SJCRH30 (cell line): ENCODE results near the gene ANKRD65. TPM values are rescaled to one million over a fixed set of nuclear protein-coding genes. Genes with fewer than 3 reads are reported as not detected.
"Not testable (repeated sequence)": the region's sequence is repeated elsewhere in the genome, so short reads cannot be mapped to it uniquely, and the experiment has no call there.

Experiments used
- DNase-seq, 2 experiments: peaks; one replicate each; pipeline ENCODE4 v3.0.0-alpha.2; 2015 to 2020
- H3K27ac ChIP-seq: fragments of 250-450 bp; sonication (Bioruptor Pico); 2 replicates; pipeline ENCODE4 v1.5.1; 2020; ENCODE audit warnings: mild to moderate bottlenecking, moderate library complexity
- H3K27me3 ChIP-seq: fragments of 250-450 bp; sonication (Bioruptor Pico); 2 replicates; pipeline ENCODE4 v1.5.1; 2020; ENCODE audit warnings: mild to moderate bottlenecking, moderate library complexity
- H3K36me3 ChIP-seq: fragments of 250-450 bp; sonication (Bioruptor Pico); 2 replicates; pipeline ENCODE4 v1.5.1; 2020; ENCODE audit warnings: mild to moderate bottlenecking, moderate library complexity
- H3K4me1 ChIP-seq: fragments of 250-450 bp; sonication (Bioruptor Pico); 2 replicates; pipeline ENCODE4 v1.5.1; 2020; ENCODE audit warnings: mild to moderate bottlenecking, moderate library complexity
- H3K4me3 ChIP-seq: fragments of 250-450 bp; sonication (Bioruptor Pico); 2 replicates; pipeline ENCODE4 v1.5.1; 2020; ENCODE audit warnings: mild to moderate bottlenecking, moderate library complexity
- H3K9me3 ChIP-seq: fragments of 250-450 bp; sonication (Bioruptor Pico); replicated peaks from 2 replicates; pipeline ENCODE4 v1.5.1; 2020; ENCODE audit warnings: mild to moderate bottlenecking, moderate library complexity
- total RNA-seq: library from RNA; depleted of rRNA; stranded (reverse); fragments of >200 nt; shearing (Covaris generic); gene quantifications from 2 replicates; pipeline ENCODE4 v1.2.3, GENCODE V29; 2014; rRNA removed

Gene ANKRD65
- total RNA-seq, 1 experiment from 2014 or later = 6.2 TPM

DNA sequence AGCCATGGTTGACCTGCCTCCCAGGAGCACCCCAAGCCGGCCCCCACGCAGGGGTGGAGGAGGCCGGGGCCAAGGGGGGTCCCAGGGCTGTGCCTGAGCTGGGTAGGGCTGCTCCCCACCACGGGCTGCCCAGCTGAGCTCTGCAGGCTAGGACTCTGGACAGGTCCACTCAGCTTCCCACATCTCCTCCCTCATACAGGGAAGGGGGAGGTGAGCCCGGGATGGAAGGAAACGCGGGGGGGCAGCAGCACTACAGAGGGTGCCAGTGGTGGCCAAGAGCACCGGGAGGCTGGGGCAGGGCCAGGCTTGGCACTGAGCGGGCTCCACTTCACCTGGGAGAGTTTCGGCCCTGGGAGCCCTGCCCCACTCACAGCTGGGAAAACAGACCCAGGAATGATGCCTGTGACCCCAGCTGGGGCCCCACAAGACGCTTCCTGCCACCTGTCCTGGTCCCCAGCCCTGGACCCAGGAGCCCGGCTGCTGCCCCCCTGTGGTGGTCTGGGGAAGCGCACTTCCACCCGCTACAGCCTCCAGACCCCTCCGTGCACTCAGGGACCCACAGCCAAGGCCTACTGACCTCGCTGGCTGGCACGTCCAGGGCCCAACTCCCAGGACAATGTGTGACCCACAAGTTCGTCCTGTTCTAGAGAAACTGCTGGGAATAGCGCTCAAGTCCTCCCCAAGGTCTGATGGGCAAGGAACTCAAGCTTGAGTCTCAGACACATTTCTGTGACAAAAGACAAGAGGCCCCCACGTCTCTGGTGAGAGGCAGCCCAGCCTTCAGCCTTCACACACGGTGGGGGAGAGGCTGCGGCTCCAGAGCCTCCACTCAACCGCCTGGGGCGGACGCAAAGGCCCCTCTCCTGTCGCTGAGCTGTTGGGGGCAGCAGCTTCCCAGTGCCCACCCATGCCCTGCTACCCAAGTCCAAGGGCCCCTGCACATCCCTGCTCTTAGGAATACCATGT is 49.0 kb downstream of the ANKRD65 start:
- peaks cover 22% of the 10 kb centered on the region for H3K4me1 ChIP-seq
- H3K27ac ChIP-seq = peak overlapping the region; percentile 52
- DNase-seq = peak; percentile 90 to 95
- H3K9me3 ChIP-seq = peaks cover 4% of the 10 kb centered on the region
- H3K4me3 ChIP-seq = no peak overlapping the region
- H3K27me3 ChIP-seq = no peaks in the 10 kb centered on the region
- H3K36me3 ChIP-seq = peaks cover 10% of the 10 kb centered on the region

DNA sequence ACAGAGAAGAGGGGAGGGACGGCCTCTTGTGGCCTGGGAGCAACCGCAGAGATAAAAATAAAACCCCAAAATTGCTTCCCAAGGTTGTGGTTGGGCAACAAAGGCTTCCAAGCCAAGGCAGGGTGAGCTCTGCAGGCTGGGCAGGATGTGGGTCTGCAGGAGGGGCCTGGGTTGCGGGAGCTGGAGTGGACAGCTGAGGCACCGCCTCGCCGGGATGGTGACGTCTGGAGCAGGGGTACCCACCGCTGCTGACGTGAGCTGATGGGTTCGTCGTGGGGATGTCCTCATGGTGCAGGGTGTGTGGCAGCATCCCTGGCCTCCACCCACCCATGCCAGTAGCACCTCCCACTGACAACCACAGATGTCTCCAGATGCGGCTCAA is 49.7 kb downstream of the ANKRD65 start:
- Histone ChIP-seq H3K4me1 (peaks cover 22% of the 10 kb centered on the region), H3K36me3 (peaks cover 10% of the 10 kb centered on the region), H3K4me3 (no peak overlapping the region), H3K27me3 (no peaks in the 10 kb centered on the region), H3K27ac (peak overlapping the region; percentile 52), H3K9me3 (peaks cover 8% of the 10 kb centered on the region)
- peak in 1 of 2 experiments; percentile 44 for DNase-seq

DNA sequence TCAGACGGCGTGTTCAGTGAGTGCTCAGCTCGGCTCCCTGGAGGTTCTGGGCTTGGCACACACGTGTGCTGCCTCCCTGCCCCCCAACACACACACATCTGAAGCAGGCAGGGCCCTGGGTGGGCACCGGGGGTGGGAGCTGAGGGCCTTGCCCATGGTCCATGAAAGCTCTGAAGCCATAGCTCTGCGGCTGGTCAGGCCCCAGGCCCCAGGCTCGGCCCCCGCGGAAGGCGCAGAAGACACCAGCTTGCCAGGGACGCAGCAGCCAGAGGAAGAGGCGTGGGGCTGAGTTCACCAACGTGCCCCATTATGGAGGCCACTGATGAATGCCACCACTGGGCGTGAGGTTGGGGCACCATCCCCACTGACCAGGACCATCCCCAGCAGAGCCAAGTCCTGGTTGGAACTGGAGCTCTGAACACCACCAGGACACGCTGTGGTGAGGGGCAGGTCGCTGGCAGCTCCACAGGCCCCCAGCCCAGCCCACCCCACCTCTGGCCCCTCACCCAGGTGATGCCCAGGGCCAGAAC is 50.2 kb downstream of the ANKRD65 start:
- Histone ChIP-seq H3K27ac (no peak overlapping the region), H3K36me3 (peaks cover 12% of the 10 kb centered on the region), H3K27me3 (no peaks in the 10 kb centered on the region), H3K9me3 (peaks cover 11% of the 10 kb centered on the region), H3K4me1 (peaks cover 22% of the 10 kb centered on the region), H3K4me3 (no peak overlapping the region)
- no peak for DNase-seq

DNA sequence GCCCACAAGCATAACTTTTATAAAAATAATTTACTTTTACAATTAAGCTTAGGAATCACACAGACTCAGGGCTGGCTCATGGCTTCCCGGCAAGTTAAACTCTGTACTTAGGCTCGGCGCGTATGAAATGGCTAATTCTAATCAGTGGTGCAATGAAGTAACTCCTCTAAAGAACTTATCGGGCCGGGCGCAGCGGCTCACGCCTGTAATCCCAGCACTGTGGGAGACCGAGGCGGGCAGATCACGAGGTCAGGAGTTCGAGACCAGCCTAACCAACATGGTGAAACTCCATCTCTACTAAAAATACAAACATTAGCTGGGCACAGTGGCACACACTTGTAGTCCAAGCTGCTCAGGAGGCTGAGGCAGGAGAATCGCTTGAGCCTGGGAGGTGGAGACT is 51.0 kb downstream of the ANKRD65 start:
- not testable (repeated sequence) for H3K27me3 ChIP-seq, H3K27ac ChIP-seq, H3K4me3 ChIP-seq, DNase-seq
- Histone ChIP-seq H3K36me3 (peaks cover 12% of the 10 kb centered on the region), H3K9me3 (peaks cover 13% of the 10 kb centered on the region), H3K4me1 (peaks cover 22% of the 10 kb centered on the region)

Other genes starting within 250 kb of the ANKRD65 start
- gene TTLL10, start 247.4 kb downstream of the ANKRD65 start, total RNA-seq = 0.42 and 0.73 TPM in 2 replicates
- gene TNFRSF18, start 214.7 kb downstream of the ANKRD65 start, total RNA-seq = 0.33 and 0.93 TPM in 2 replicates
- gene TNFRSF4, start 207.1 kb downstream of the ANKRD65 start, total RNA-seq = 2.8 and 4.7 TPM in 2 replicates
- gene SDF4, start 189.3 kb downstream of the ANKRD65 start, total RNA-seq = 86.7 and 87.1 TPM in 2 replicates
- 32.4 and 33.4 TPM in 2 replicates for gene B3GALT6, start 189.0 kb downstream of the ANKRD65 start, total RNA-seq
- gene C1QTNF12, start 174.6 kb downstream of the ANKRD65 start, total RNA-seq = 0.30 TPM in 1 of 2 replicates, not detected in the other
- gene UBE2J2, start 147.4 kb downstream of the ANKRD65 start, total RNA-seq = 109 and 115 TPM in 2 replicates
- 1.1 and 2.2 TPM in 2 replicates for gene SCNN1D, start 140.8 kb downstream of the ANKRD65 start, total RNA-seq
- gene ACAP3, start 113.3 kb downstream of the ANKRD65 start, total RNA-seq = 18.7 and 27.4 TPM in 2 replicates
- 23.9 and 25.3 TPM in 2 replicates for gene PUSL1, start 112.7 kb downstream of the ANKRD65 start, total RNA-seq
- 66.0 and 78.7 TPM in 2 replicates for gene INTS11, start 96.6 kb downstream of the ANKRD65 start, total RNA-seq
- gene CPTP, start 96.5 kb downstream of the ANKRD65 start, total RNA-seq = 22.1 and 22.3 TPM in 2 replicates
- gene TAS1R3, start 90.0 kb downstream of the ANKRD65 start, total RNA-seq = 0.15 and 0.47 TPM in 2 replicates
- gene DVL1, start 71.9 kb downstream of the ANKRD65 start, total RNA-seq = 45.8 and 52.5 TPM in 2 replicates
- gene MXRA8, start 62.7 kb downstream of the ANKRD65 start, total RNA-seq = 11.3 and 13.8 TPM in 2 replicates
- gene AURKAIP1, start 46.1 kb downstream of the ANKRD65 start, total RNA-seq = 177 and 208 TPM in 2 replicates
- 124 and 196 TPM in 2 replicates for gene CCNL2, start 21.9 kb downstream of the ANKRD65 start, total RNA-seq
- 229 and 236 TPM in 2 replicates for gene MRPL20, start 14.0 kb downstream of the ANKRD65 start, total RNA-seq
- 0.58 and 3.3 TPM in 2 replicates for gene VWA1, start 14.4 kb upstream of the ANKRD65 start, total RNA-seq
- gene ATAD3C, start 28.4 kb upstream of the ANKRD65 start, total RNA-seq = 0.20 TPM in 1 of 2 replicates, not detected in the other
- gene ATAD3B, start 50.5 kb upstream of the ANKRD65 start, total RNA-seq = 53.1 and 55.5 TPM in 2 replicates
- gene ATAD3A, start 90.9 kb upstream of the ANKRD65 start, total RNA-seq = 72.6 and 74.7 TPM in 2 replicates
- 1.5 and 1.9 TPM in 2 replicates for gene TMEM240, start 119.3 kb upstream of the ANKRD65 start, total RNA-seq
- gene SSU72, start 153.6 kb upstream of the ANKRD65 start, total RNA-seq = 258 and 267 TPM in 2 replicates
- gene FNDC10, start 178.9 kb upstream of the ANKRD65 start, total RNA-seq = 1.5 and 1.9 TPM in 2 replicates
- 37.2 and 49.6 TPM in 2 replicates for gene MIB2, start 194.2 kb upstream of the ANKRD65 start, total RNA-seq
- 0.81 and 2.7 TPM in 2 replicates for gene MMP23B, start 210.9 kb upstream of the ANKRD65 start, total RNA-seq
- 28.0 and 32.6 TPM in 2 replicates for gene CDK11B, start 237.7 kb upstream of the ANKRD65 start, total RNA-seq